Neuronal stem cell (in vitro differentiated cells): ENCODE results near the gene TBC1D16.

Experiments used
- DNase-seq: peaks from one replicate; pipeline ENCODE4 v3.0.0-alpha.2; 2013; ENCODE audit warnings: low spot score
- H2AFZ ChIP-seq: one replicate; pipeline ENCODE4 v1.6.1; 2013; ENCODE audit warnings: mild to moderate bottlenecking, low read length, inconsistent platforms
- H2AK5ac ChIP-seq: 2 replicates; pipeline ENCODE4 v1.6.1; 2013; ENCODE audit warnings: low read depth, mild to moderate bottlenecking, inconsistent platforms, low read length, moderate library complexity, mixed read lengths
- H2BK120ac ChIP-seq: 2 replicates; pipeline ENCODE4 v1.6.1; 2013; ENCODE audit warnings: low read depth, mild to moderate bottlenecking, inconsistent platforms, low read length, moderate library complexity, mixed read lengths
- H2BK12ac ChIP-seq: one replicate; pipeline ENCODE4 v1.6.1; 2013; ENCODE audit warnings: low read length, inconsistent platforms
- H2BK15ac ChIP-seq: 2 replicates; pipeline ENCODE4 v1.6.1; 2013; ENCODE audit warnings: mild to moderate bottlenecking, low read length, inconsistent platforms, mixed read lengths
- H2BK5ac ChIP-seq: one replicate; pipeline ENCODE4 v1.6.1; 2013; ENCODE audit warnings: inconsistent platforms, mild to moderate bottlenecking, low read length, moderate library complexity
- H3K14ac ChIP-seq: one replicate; pipeline ENCODE4 v1.6.1; 2013; ENCODE audit warnings: low read length, inconsistent platforms
- H3K18ac ChIP-seq: 2 replicates; pipeline ENCODE4 v1.6.1; 2013; ENCODE audit warnings: low read length, inconsistent platforms
- H3K23ac ChIP-seq: 2 replicates; pipeline ENCODE4 v1.6.1; 2013; ENCODE audit warnings: low read depth, mild to moderate bottlenecking, mixed read lengths, low read length, inconsistent platforms; ENCODE audit not compliant: poor library complexity
- H3K27ac ChIP-seq: replicated peaks from 3 replicates; pipeline ENCODE4 v1.5.1; 2013; ENCODE audit warnings: low read length, inconsistent platforms
- H3K27me3 ChIP-seq, 3 experiments: 2 replicates each; pipeline ENCODE4 v1.6.1; 2013; ENCODE audit warnings: low read length in 3 of 3, mild to moderate bottlenecking in 2 of 3, inconsistent platforms in 1 of 3, low read depth in 1 of 3, mixed read lengths in 1 of 3, moderate library complexity in 1 of 3; ENCODE audit not compliant: control insufficient read depth in 3 of 3, insufficient read depth in 3 of 3
- H3K36me3 ChIP-seq, 2 donors: replicated peaks in 1 of 2; 2 replicates each; pipeline ENCODE4 v1.6.1; 2013; ENCODE audit warnings: low read length in 2 of 2; ENCODE audit not compliant: control insufficient read depth in 2 of 2, insufficient read depth in 2 of 2
- H3K4ac ChIP-seq: 2 replicates; pipeline ENCODE4 v1.6.1; 2013; ENCODE audit warnings: inconsistent platforms, mild to moderate bottlenecking, low read length, moderate library complexity
- H3K4me1 ChIP-seq, 2 donors: 1 replicate in 1 of 2; 2 replicates in 1 of 2; pipeline ENCODE4 v1.6.1; 2013; ENCODE audit warnings: low read length in 2 of 2, low read depth in 1 of 2; ENCODE audit not compliant: control insufficient read depth in 2 of 2, insufficient read depth in 1 of 2
- H3K4me2 ChIP-seq: one replicate; pipeline ENCODE4 v1.6.1; 2013; ENCODE audit warnings: mild to moderate bottlenecking, low read length, inconsistent platforms; ENCODE audit not compliant: insufficient read depth, poor library complexity, severe bottlenecking
- H3K4me3 ChIP-seq, 2 donors: 2 replicates each; pipeline ENCODE4 v1.5.1; 2013; ENCODE audit warnings: low read length in 2 of 2, mild to moderate bottlenecking in 2 of 2, inconsistent platforms in 1 of 2, moderate library complexity in 1 of 2
- H3K79me1 ChIP-seq: one replicate; pipeline ENCODE4 v1.6.1; 2013; ENCODE audit warnings: low read depth, mild to moderate bottlenecking, inconsistent platforms, low read length, moderate library complexity
- H3K9ac ChIP-seq: one replicate; pipeline ENCODE4 v1.6.1; 2013; ENCODE audit warnings: mild to moderate bottlenecking, low read depth, low read length, inconsistent platforms; ENCODE audit not compliant: poor library complexity
- H3K9me3 ChIP-seq, 2 donors: replicated peaks in 1 of 2; 2 replicates each; pipeline versions ENCODE3 to v1.6.1; 2013; ENCODE audit warnings: low read length in 2 of 2, mild to moderate bottlenecking in 2 of 2, inconsistent platforms in 1 of 2, low read depth in 1 of 2, mixed read lengths in 1 of 2, moderate library complexity in 1 of 2; ENCODE audit not compliant: control insufficient read depth in 2 of 2, insufficient read depth in 1 of 2
- H4K8ac ChIP-seq: one replicate; pipeline ENCODE4 v1.6.1; 2013; ENCODE audit warnings: low read depth, mild to moderate bottlenecking, inconsistent platforms, low read length, moderate library complexity
- H4K91ac ChIP-seq: one replicate; pipeline ENCODE4 v1.6.1; 2013; ENCODE audit warnings: low read length, low read depth, mild to moderate bottlenecking, inconsistent platforms; ENCODE audit not compliant: poor library complexity
- WGBS, 2 donors: extraction: QIAGEN DNeasy Blood & Tissue Kit; methylation state at CpG; one replicate each; pipeline ENCODE4 v1.1.7; 2013; ENCODE audit warnings: missing lambda C conversion rate in 2 of 2, mixed read lengths in 1 of 2; ENCODE audit not compliant: insufficient read length in 2 of 2, insufficient replicate concordance in 1 of 2; ENCODE audit errors: extremely low coverage in 2 of 2; 5-methylcytosine and 5-hydroxymethylcytosine counted together

The TBC1D16 gene

DNA sequence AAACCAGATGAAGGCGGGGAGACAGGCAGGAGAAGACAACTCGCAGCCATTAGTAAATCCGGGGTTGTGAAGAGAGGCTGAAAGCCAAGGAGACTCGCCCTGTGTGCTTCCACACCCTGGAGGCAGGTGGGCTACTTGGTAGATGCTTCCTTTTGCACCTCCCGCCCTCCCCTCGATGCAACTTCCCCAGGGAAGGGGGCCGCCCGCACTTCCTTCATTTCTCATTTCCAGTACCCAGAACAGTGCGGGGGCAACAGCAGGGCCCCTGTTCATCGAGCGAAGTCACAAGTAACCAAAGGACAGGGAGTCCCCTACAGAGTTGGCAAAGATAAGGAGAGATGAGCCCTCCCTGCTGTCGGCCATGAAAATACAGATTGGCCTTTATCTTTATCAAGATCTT, 25.7 kb upstream of the TBC1D16 start:
- peaks cover 8 to 54% of the 10 kb centered on the region in 2 donors for H3K36me3 ChIP-seq
- H3K4ac ChIP-seq, result no peak overlapping the region
- no peak overlapping the region for H3K27ac ChIP-seq
- H2BK5ac ChIP-seq, result no peak overlapping the region
- no peak overlapping the region for H3K18ac ChIP-seq
- H3K4me1 ChIP-seq, result peaks cover 2 to 6% of the 10 kb centered on the region in 2 donors
- no peak overlapping the region for H2BK15ac ChIP-seq
- H3K23ac ChIP-seq, result no peak overlapping the region
- H2BK12ac ChIP-seq, result no peak overlapping the region
- no peak overlapping the region for H2AK5ac ChIP-seq
- no peak overlapping the region for H4K91ac ChIP-seq
- H2AFZ ChIP-seq, result no peak overlapping the region
- H4K8ac ChIP-seq, result no peak overlapping the region
- DNase-seq, result no peak
- H3K79me1 ChIP-seq, result no peaks in the 10 kb centered on the region
- no peak overlapping the region for H3K9ac ChIP-seq
- no peak overlapping the region for H3K4me3 ChIP-seq
- no peak overlapping the region for H2BK120ac ChIP-seq
- no CpG with 5 or more reads among the region's 12 CpGs for WGBS, 2 donors
- no peaks in the 10 kb centered on the region for H3K27me3 ChIP-seq
- no peak overlapping the region for H3K4me2 ChIP-seq
- no peaks in the 10 kb centered on the region for H3K9me3 ChIP-seq
- no peak overlapping the region for H3K14ac ChIP-seq

DNA sequence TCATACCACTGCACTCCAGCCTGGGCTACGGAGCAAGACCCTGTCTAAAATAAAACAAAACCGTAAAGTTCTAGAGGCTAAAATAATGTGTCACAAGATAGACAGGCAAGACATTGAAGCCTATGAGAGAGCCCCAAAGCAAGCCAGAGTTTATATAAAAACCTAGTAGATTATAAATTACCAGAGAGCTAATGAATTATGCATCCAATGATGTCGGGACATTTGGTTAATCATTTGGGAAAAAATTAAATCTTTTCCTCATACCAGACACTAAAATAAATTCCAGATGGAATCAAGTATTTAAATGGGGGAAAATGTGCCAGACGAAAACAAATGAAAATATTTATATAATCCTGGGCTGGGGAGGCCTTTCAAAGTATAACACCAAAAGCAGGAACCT, 25.0 kb upstream of the TBC1D16 start:
- Histone ChIP-seq H2BK12ac (no peak overlapping the region), H3K36me3 (peaks cover 8 to 58% of the 10 kb centered on the region in 2 donors)

DNA sequence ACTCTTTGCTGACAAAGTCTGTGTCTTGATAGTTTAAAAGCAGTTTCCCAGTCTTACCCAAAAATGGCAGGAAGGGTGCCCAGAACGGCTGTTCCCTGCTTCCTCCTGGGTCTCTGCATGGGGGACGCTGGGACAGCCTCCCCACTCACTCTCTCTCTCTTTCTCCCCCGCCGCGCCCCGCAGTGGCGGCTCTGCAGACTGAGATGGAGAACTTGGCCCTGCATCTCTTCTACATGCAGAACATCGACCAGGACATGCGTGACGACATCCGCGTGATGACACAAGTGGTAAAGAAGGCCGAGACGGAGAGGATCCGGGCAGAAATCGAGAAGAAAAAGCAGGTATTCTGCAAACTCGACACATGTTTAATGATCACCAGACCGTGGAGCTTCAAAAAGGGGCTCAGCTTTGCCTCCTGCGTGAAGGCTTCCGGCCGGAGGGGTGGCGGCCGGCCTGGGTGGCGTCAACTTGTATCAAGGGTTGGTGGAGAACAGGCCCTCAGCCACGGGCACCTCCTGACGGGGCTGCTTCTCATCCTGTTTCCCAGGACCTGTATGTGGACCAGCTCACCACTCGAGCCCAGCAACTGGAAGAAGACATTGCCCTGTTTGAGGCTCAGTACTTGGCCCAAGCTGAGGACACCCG, 22.8 kb upstream of the TBC1D16 start:
- no peak overlapping the region for H3K9ac ChIP-seq
- peaks cover 8 to 58% of the 10 kb centered on the region in 2 donors for H3K36me3 ChIP-seq
- no peak overlapping the region for H2AFZ ChIP-seq
- H2BK12ac ChIP-seq, result peak overlapping the region; percentile 43
- no peaks in the 10 kb centered on the region for H3K9me3 ChIP-seq
- H3K23ac ChIP-seq, result peak overlapping the region; percentile 22
- H2BK120ac ChIP-seq, result no peak overlapping the region
- no peak overlapping the region for H4K8ac ChIP-seq
- H3K27ac ChIP-seq, result no peak overlapping the region
- H3K27me3 ChIP-seq, result no peaks in the 10 kb centered on the region
- H3K4me1 ChIP-seq, result no peaks in the 10 kb centered on the region
- no peak for DNase-seq
- H3K4ac ChIP-seq, result no peak overlapping the region
- H3K14ac ChIP-seq, result no peak overlapping the region
- H2BK5ac ChIP-seq, result no peak overlapping the region
- no peak overlapping the region for H2AK5ac ChIP-seq
- H3K4me2 ChIP-seq, result no peak overlapping the region
- no peaks in the 10 kb centered on the region for H3K79me1 ChIP-seq
- whole genome bisulfite sequencing, 2 donors, result no CpG with 5 or more reads among the region's 28 CpGs
- H4K91ac ChIP-seq, result no peak overlapping the region
- no peak overlapping the region for H3K18ac ChIP-seq
- H3K4me3 ChIP-seq, result no peak overlapping the region
- H2BK15ac ChIP-seq, result no peak overlapping the region

More for the DNA sequence above, 25.0 kb upstream of the TBC1D16 start:
- Histone ChIP-seq H2AFZ (no peak overlapping the region), H3K4me2 (no peak overlapping the region), H3K27me3 (no peaks in the 10 kb centered on the region), H3K18ac (no peak overlapping the region), H2BK15ac (no peak overlapping the region), H3K9me3 (no peaks in the 10 kb centered on the region), H3K4me3 (no peak overlapping the region), H3K27ac (no peak overlapping the region), H3K79me1 (no peaks in the 10 kb centered on the region), H4K91ac (no peak overlapping the region), H3K14ac (no peak overlapping the region), H3K9ac (no peak overlapping the region), H2BK5ac (no peak overlapping the region), H2BK120ac (no peak overlapping the region), H3K23ac (no peak overlapping the region), H3K4ac (no peak overlapping the region), H2AK5ac (no peak overlapping the region), H3K4me1 (peaks cover 2 to 6% of the 10 kb centered on the region in 2 donors), H4K8ac (no peak overlapping the region)
- WGBS, 2 donors, result no CpG with 5 or more reads among the region's 4 CpGs
- no peak for DNase-seq

DNA sequence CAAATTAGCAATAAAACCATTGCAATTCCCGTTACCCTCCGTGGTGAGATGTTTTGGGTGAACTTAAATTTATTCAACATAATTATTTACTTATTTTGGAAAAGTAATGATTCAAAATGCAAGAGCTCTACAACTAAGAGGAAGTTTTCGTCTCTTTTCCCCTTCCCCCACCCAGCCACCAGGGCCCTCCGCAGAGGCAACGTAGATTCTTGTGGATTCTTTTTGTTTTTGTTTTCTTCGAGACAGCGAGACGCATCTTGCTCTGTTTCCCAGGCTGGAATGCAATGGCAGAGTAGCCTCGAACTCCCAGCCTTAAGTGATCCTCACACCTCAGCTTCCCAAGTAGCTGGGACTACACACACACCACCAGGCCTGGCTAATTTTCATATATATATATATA, 19.9 kb upstream of the TBC1D16 start:
- Histone ChIP-seq H3K4me3 (no peak overlapping the region), H3K27me3 (no peaks in the 10 kb centered on the region), H3K79me1 (no peaks in the 10 kb centered on the region), H3K36me3 (peaks cover 7 to 65% of the 10 kb centered on the region in 2 donors), H3K4me2 (no peak overlapping the region), H3K9ac (no peak overlapping the region), H3K27ac (no peak overlapping the region), H2AFZ (no peak overlapping the region), H2BK12ac (no peak overlapping the region), H4K8ac (no peak overlapping the region), H3K4me1 (no peaks in the 10 kb centered on the region), H2BK5ac (no peak overlapping the region), H3K14ac (no peak overlapping the region), H3K9me3 (no peaks in the 10 kb centered on the region), H3K23ac (no peak overlapping the region), H2BK120ac (no peak overlapping the region), H4K91ac (no peak overlapping the region), H3K18ac (no peak overlapping the region), H2BK15ac (no peak overlapping the region), H2AK5ac (no peak overlapping the region), H3K4ac (no peak overlapping the region)
- WGBS, 2 donors, result no CpG with 5 or more reads among the region's 9 CpGs
- no peak for DNase-seq
